ENCODE measurements around the gene LRRIQ4.
A peak's percentile ranks its signal among the peaks of the same experiment; 100 is the strongest.

Gene LRRIQ4

GRCh38 chr3:169809230-169809795 is 3.4 kb upstream of the LRRIQ4 start:
- DNase-seq (ENCODE audit: low read depth in 2 of 2): no peak

- DNase-seq (ENCODE audit: low read depth in 2 of 2): peak in 1 of 2 donors; percentile 5
These were observed 889 bp upstream of the LRRIQ4 start for GRCh38 chr3:169811631-169812331.

GRCh38 chr3:169813278-169813677 is 608 bp downstream of the LRRIQ4 start:
- no peak for DNase-seq (ENCODE audit: low read depth in 2 of 2)

- DNase-seq (ENCODE audit: low read depth in 2 of 2): peak; percentile 62 to 68
These were observed 1.3 kb downstream of the LRRIQ4 start for GRCh38 chr3:169813757-169814517.

- no peak for DNase-seq (ENCODE audit: low read depth in 2 of 2)
These were observed 3.0 kb downstream of the LRRIQ4 start for GRCh38 chr3:169815590-169816150.

GRCh38 chr3:169818316-169818715 is 5.6 kb downstream of the LRRIQ4 start:
- no peak for DNase-seq (ENCODE audit: low read depth in 2 of 2)

- no peak for DNase-seq (ENCODE audit: low read depth in 2 of 2)
These were observed 9.4 kb downstream of the LRRIQ4 start for GRCh38 chr3:169822091-169822490.

- DNase-seq (ENCODE audit: low read depth in 2 of 2): no peak
These were observed 9.9 kb downstream of the LRRIQ4 start for GRCh38 chr3:169822540-169822939.

- no peak for DNase-seq (ENCODE audit: low read depth in 2 of 2)
These were observed 10.3 kb downstream of the LRRIQ4 start for GRCh38 chr3:169822983-169823382.

GRCh38 chr3:169825316-169825715 is 12.6 kb downstream of the LRRIQ4 start:
- DNase-seq (ENCODE audit: low read depth in 2 of 2): no peak

- DNase-seq (ENCODE audit: low read depth in 2 of 2): no peak
These were observed 15.0 kb downstream of the LRRIQ4 start for GRCh38 chr3:169827712-169828111.

GRCh38 chr3:169835533-169835932 is 22.9 kb downstream of the LRRIQ4 start:
- no peak for DNase-seq (ENCODE audit: low read depth in 2 of 2)

- no peak for DNase-seq (ENCODE audit: low read depth in 2 of 2)
These were observed 23.6 kb downstream of the LRRIQ4 start for GRCh38 chr3:169836078-169836941.

- DNase-seq (ENCODE audit: low read depth in 2 of 2): no peak
These were observed 24.2 kb downstream of the LRRIQ4 start for GRCh38 chr3:169836942-169837275.

GRCh38 chr3:169838511-169839030 is 25.9 kb downstream of the LRRIQ4 start:
- DNase-seq (ENCODE audit: low read depth in 2 of 2): no peak

GRCh38 chr3:169841171-169841570 is 28.5 kb downstream of the LRRIQ4 start:
- DNase-seq (ENCODE audit: low read depth in 2 of 2): no peak

GRCh38 chr3:169842960-169843359 is 30.3 kb downstream of the LRRIQ4 start:
- DNase-seq (ENCODE audit: low read depth in 2 of 2): no peak

- no peak for DNase-seq (ENCODE audit: low read depth in 2 of 2)
These were observed 34.0 kb downstream of the LRRIQ4 start for GRCh38 chr3:169846458-169847193.

GRCh38 chr3:169847896-169848295 is 35.2 kb downstream of the LRRIQ4 start:
- DNase-seq (ENCODE audit: low read depth in 2 of 2): no peak

GRCh38 chr3:169848741-169849140 is 36.1 kb downstream of the LRRIQ4 start:
- no peak for DNase-seq (ENCODE audit: low read depth in 2 of 2)

- no peak for DNase-seq (ENCODE audit: low read depth in 2 of 2)
These were observed 37.9 kb downstream of the LRRIQ4 start for GRCh38 chr3:169850618-169851017.
